T-cell (primary cell): ENCODE measurements around the gene TM9SF3. TPM values are rescaled to one million over a fixed set of nuclear protein-coding genes. Genes with fewer than 3 reads are reported as not detected.

ENCODE experiments used
- ATAC-seq, 4 experiments: fragments of 200-7000 bp in 3 of 4; fragments of 150-1000 bp in 1 of 4; cut with Tn5 transposase; replicated peaks in 1 of 4; 1 replicate in 3 of 4; 2 replicates in 1 of 4; pipeline ENCODE4 v1.10.0; 2021; ENCODE audit warnings: moderate library complexity in 3 of 4, mild to moderate bottlenecking in 2 of 4, moderate number of reproducible peaks in 1 of 4
- CTCF ChIA-PET, 2 donors: fragments of 300-600 bp; sonication (Branson Sonifier 250); formaldehyde crosslinking; loops; one replicate each; lab custom pipeline; 2022; ENCODE audit warnings: antibody characterized with exemption in 2 of 2; lab: Charles Lee
- POLR2A ChIA-PET, 2 donors: fragments of 300-600 bp; sonication (Branson Sonifier 250); formaldehyde crosslinking; loops; one replicate each; lab custom pipeline; 2022; ENCODE audit warnings: antibody characterized with exemption in 2 of 2; lab: Charles Lee
- DNase-seq, 35 experiments: peaks; one replicate each; pipeline versions ENCODE4 v3.0.0 to v3.0.0-alpha.2; 2013 to 2023
- H3K27ac ChIP-seq: one replicate; pipeline ENCODE4 v1.5.1; 2013; ENCODE audit warnings: low read length
- H3K27me3 ChIP-seq, 2 experiments: replicated peaks in 1 of 2; 1 replicate in 1 of 2; 2 replicates in 1 of 2; pipeline versions ENCODE4 v1.6.1 to v1.7.0; 2013; ENCODE audit warnings: low read length in 1 of 2, mixed read lengths in 1 of 2; ENCODE audit not compliant: control insufficient read depth in 2 of 2, insufficient read depth in 2 of 2; ENCODE audit errors: extremely low read depth in 1 of 2
- H3K36me3 ChIP-seq, 2 donors: 1 replicate in 1 of 2; 2 replicates in 1 of 2; pipeline versions ENCODE4 v1.6.1 to v1.7.0; 2013; ENCODE audit warnings: low read length in 1 of 2; ENCODE audit not compliant: control insufficient read depth in 2 of 2, insufficient read depth in 1 of 2; ENCODE audit errors: extremely low read depth in 1 of 2
- H3K4me1 ChIP-seq, 2 experiments: 1 replicate in 1 of 2; 2 replicates in 1 of 2; pipeline versions ENCODE4 v1.6.1 to v1.7.0; 2013; ENCODE audit warnings: low read length in 2 of 2, mixed read lengths in 1 of 2; ENCODE audit not compliant: insufficient read depth in 2 of 2, control insufficient read depth in 1 of 2; ENCODE audit errors: extremely low read depth in 1 of 2
- H3K4me3 ChIP-seq, 2 donors: 1 replicate in 1 of 2; 2 replicates in 1 of 2; pipeline versions ENCODE4 v1.5.1 to v1.7.0; 2013; ENCODE audit warnings: mild to moderate bottlenecking in 2 of 2, low read length in 1 of 2, moderate library complexity in 1 of 2; ENCODE audit not compliant: control insufficient read depth in 1 of 2; ENCODE audit errors: extremely low read depth in 1 of 2
- H3K9me3 ChIP-seq: 2 replicates; pipeline ENCODE4 v1.7.0; 2013
- H3K27ac Mint-ChIP-seq, 2 donors: one replicate each; pipeline ENCODE4 v1.8.0; 2020 to 2021; ENCODE audit warnings: mild to moderate bottlenecking in 2 of 2, mixed read lengths in 2 of 2
- H3K27me3 Mint-ChIP-seq, 2 donors: one replicate each; pipeline ENCODE4 v1.8.0; 2021 to 2022; ENCODE audit warnings: mixed read lengths in 2 of 2
- H3K36me3 Mint-ChIP-seq: one replicate; pipeline ENCODE4 v1.8.0; 2021; ENCODE audit warnings: mixed read lengths
- H3K4me1 Mint-ChIP-seq, 3 donors: one replicate each; pipeline ENCODE4 v1.8.0; 2020 to 2022; ENCODE audit warnings: mixed read lengths in 3 of 3, mild to moderate bottlenecking in 1 of 3
- H3K4me3 Mint-ChIP-seq, 3 donors: one replicate each; pipeline ENCODE4 v1.8.0; 2020 to 2022; ENCODE audit warnings: mild to moderate bottlenecking in 3 of 3, mixed read lengths in 3 of 3, moderate library complexity in 3 of 3
- H3K9me3 Mint-ChIP-seq, 3 donors: one replicate each; pipeline ENCODE4 v1.8.0; 2020 to 2022; ENCODE audit warnings: mixed read lengths in 3 of 3
- WGBS: methylation state at CpG from one replicate; pipeline ENCODE4 v1.1.5; 2013; ENCODE audit warnings: missing lambda C conversion rate; ENCODE audit not compliant: insufficient coverage; 5-methylcytosine and 5-hydroxymethylcytosine counted together
- total RNA-seq, 35 experiments: library from RNA in 6 of 35; stranded (reverse) in 6 of 35; fragments of 120-200 nt in 1 of 35; gene quantifications; one replicate each; pipeline versions ENCODE4 v1.2.1 to v1.2.4 and lab custom pipeline; 2013 to 2026

The TM9SF3 gene
- total RNA-seq, 5 donors from 2014 or later (not counting 1 experiment from before 2014, with no cell fraction given), result 72.1 to 95.7 (median 80.5) TPM

DNA sequence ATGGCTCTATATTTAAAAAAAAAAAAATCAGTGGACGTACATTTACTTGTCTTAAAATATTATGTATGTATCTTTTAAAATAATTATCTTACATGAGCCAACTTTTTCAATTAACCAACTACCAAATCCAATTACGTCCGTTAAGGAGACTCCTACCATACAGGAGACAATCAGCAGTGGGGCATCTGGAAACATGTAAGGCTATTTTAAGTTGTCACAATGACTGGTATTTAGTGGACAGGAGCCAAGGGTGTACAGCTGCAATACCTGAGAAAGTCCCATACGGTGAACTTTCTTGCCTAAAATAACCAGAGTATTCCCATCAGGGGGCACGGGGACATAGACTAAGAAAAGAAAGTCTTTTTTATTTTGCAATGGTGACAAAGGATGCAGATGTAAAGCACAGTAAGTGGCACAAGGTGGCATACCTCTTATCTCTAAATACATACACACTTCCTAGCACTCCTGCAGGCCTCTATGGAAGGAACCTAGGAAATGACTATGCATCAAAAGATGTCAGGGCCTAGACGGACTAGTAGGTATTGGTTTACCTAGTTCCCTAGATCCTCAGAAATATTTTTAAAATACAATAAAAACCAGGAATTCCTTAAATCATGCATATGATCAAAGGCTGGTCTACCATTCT lies 57.1 kb downstream of the TM9SF3 start:
- peaks cover 7 to 49% of the 10 kb centered on the region in 2 donors for H3K36me3 ChIP-seq
- H3K27me3 ChIP-seq, result no peaks in the 10 kb centered on the region
- Mint-ChIP-seq H3K36me3 (peaks cover 65% of the 10 kb centered on the region), H3K4me1 (peaks cover 0 to 6% (median 3%) of the 10 kb centered on the region in 3 donors), H3K9me3 (no peaks in the 10 kb centered on the region), H3K4me3 (no peak overlapping the region), H3K27ac (no peak overlapping the region), H3K27me3 (no peaks in the 10 kb centered on the region)
- H3K4me1 ChIP-seq, result no peaks in the 10 kb centered on the region
- no peak overlapping the region for H3K4me3 ChIP-seq
- ATAC-seq, result no peak
- no peak for DNase-seq
- H3K27ac ChIP-seq, result no peak overlapping the region
- no peaks in the 10 kb centered on the region for H3K9me3 ChIP-seq
- CTCF ChIA-PET, result no interaction called here
- WGBS, result 100% methylated on average over 1 of the region's 6 CpGs
- POLR2A ChIA-PET, result no interaction called here

DNA sequence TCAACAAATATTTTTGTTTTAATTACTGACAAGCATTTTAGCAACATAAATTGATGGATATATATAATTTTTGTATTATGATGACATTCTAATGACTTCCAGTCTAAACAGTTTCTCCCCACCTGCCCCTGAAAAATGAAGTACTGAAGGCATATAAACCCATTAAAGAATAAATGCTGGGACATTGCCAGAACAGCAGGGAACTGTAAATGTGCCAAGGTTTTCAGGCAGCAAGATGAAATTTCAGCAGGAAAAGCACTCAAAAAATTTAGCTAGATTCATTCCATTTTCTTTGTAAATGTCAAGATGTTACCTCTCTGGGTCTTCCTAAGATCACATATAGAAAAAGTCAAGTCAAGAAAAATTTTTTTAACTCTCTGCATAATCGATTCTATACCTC lies 62.1 kb downstream of the TM9SF3 start:
- no peak overlapping the region for H3K4me3 Mint-ChIP-seq
- Histone ChIP-seq H3K27me3 (no peaks in the 10 kb centered on the region), H3K27ac (no peak overlapping the region), H3K4me1 (no peaks in the 10 kb centered on the region), H3K4me3 (no peak overlapping the region), H3K9me3 (no peaks in the 10 kb centered on the region), H3K36me3 (peaks cover 2 to 52% of the 10 kb centered on the region in 2 donors)
- no peaks in the 10 kb centered on the region for H3K9me3 Mint-ChIP-seq
- no peak for ATAC-seq
- H3K27me3 Mint-ChIP-seq, result no peaks in the 10 kb centered on the region
- ChIA-PET POLR2A (no interaction called here), CTCF (no interaction called here)
- no peak for DNase-seq
- H3K36me3 Mint-ChIP-seq, result peaks cover 73% of the 10 kb centered on the region
- H3K27ac Mint-ChIP-seq, result no peak overlapping the region
- whole genome bisulfite sequencing, result no CpG with 5 or more reads among the region's 1 CpG
- no peaks in the 10 kb centered on the region for H3K4me1 Mint-ChIP-seq

DNA sequence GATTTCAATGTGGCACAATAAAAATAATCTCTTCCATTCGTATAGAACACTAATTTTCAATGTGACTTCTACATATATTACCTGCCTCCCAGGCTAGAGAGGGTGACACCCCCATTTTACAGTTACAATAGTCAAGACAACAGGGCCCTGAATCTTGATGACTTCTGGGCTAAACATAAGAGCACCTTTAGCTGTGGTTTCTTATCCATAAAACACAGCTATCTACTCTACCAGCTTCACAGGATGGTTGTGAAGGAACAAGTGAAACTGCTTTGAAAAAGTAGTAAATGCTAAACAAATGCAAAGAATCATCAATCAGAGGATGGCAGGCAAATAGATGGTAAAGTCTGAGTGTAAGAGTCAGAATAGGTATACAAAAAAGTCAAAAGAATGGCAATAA lies 69.5 kb downstream of the TM9SF3 start:
- peaks cover 26% of the 10 kb centered on the region for H3K36me3 Mint-ChIP-seq
- H3K27me3 Mint-ChIP-seq, result peaks cover 16 to 21% of the 10 kb centered on the region in 2 donors
- DNase-seq (no peak), ATAC-seq (no peak)
- no peak overlapping the region for H3K27ac Mint-ChIP-seq
- H3K27me3 ChIP-seq, result peaks cover 12 to 21% of the 10 kb centered on the region in 2 experiments
- H3K27ac ChIP-seq, result no peak overlapping the region
- no peak overlapping the region for H3K4me3 Mint-ChIP-seq
- H3K9me3 ChIP-seq, result no peaks in the 10 kb centered on the region
- CTCF ChIA-PET, result no interaction called here
- peaks cover 0 to 16% of the 10 kb centered on the region in 2 donors for H3K36me3 ChIP-seq
- WGBS, result 100% methylated on average over 1 of the region's 1 CpG
- H3K4me1 ChIP-seq, result peaks cover 0 to 20% of the 10 kb centered on the region in 2 experiments
- POLR2A ChIA-PET, result no interaction called here
- H3K4me1 Mint-ChIP-seq, result peaks cover 17 to 21% (median 18%) of the 10 kb centered on the region in 3 donors
- no peaks in the 10 kb centered on the region for H3K9me3 Mint-ChIP-seq
- no peak overlapping the region for H3K4me3 ChIP-seq

GRCh38 chr10:96516337-96516736 lies 70.5 kb downstream of the TM9SF3 start:
- no peak for ATAC-seq
- Histone ChIP-seq H3K27ac (no peak overlapping the region), H3K4me3 (no peak overlapping the region), H3K9me3 (no peaks in the 10 kb centered on the region), H3K27me3 (peaks cover 12 to 31% of the 10 kb centered on the region in 2 experiments), H3K36me3 (peaks cover 0 to 9% of the 10 kb centered on the region in 2 donors), H3K4me1 (peaks cover 0 to 22% of the 10 kb centered on the region in 2 experiments)
- ChIA-PET POLR2A (no interaction called here), CTCF (no interaction called here)
- peaks cover 16% of the 10 kb centered on the region for H3K36me3 Mint-ChIP-seq
- no peak overlapping the region for H3K4me3 Mint-ChIP-seq
- no peaks in the 10 kb centered on the region for H3K9me3 Mint-ChIP-seq
- peaks cover 23 to 26% (median 23%) of the 10 kb centered on the region in 3 donors for H3K4me1 Mint-ChIP-seq
- no peak overlapping the region for H3K27ac Mint-ChIP-seq
- no peak for DNase-seq
- 80% methylated on average over 2 of the region's 2 CpGs for WGBS
- peaks cover 25 to 30% of the 10 kb centered on the region in 2 donors for H3K27me3 Mint-ChIP-seq

DNA sequence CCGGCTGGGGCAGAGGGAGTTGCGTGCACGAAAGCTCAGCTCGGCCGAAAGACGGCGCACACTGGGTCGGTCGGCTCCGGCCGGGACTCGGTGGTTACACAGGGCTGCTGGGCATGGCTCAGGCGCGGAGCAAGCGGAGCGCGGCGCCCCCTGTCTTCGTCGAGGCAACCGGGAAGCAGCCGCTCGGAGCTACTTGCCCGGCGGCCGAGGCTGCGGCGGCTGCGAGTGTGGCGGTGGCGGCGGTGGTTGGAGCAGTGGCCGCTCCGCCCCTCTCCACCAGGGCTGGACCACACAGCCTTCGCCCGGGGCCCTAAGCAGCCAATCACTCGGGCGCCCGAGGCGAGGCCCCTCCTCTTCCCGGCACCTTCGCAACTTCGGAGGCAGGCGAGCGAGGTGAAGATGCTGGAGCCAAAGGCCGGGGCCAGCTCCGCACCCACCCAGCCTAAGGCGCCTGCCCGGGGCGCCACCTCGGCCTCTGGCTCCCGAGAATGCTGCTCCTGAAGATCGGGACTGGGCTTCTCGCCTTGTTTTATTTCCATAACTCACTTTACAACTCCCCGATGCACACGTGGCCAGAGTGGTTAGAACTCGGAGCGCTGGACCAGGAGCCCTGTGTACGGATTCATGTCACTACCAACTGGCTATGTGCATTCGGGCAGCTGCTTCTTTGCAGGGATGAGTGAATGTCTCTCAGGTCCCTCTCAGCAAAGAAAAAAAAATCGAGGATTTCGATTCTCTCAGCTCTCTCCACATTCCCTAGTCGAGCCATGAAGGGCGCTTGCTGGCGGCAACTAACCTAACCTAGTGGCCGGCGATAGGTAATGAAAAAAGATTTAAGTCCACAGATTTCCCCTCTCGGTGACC lies 72.9 kb downstream of the TM9SF3 start, which contains the start of gene TLL2:
TSS of gene TLL2 (minus strand) at position 229 of the 864 bp plus-strand sequence. CDS start 241 bp downstream, outside the sequence.
- H3K27me3 ChIP-seq, result peaks cover 14 to 34% of the 10 kb centered on the region in 2 experiments
- Mint-ChIP-seq H3K27ac (no peak within 1 kb of the TSS), H3K36me3 (no peaks in the 10 kb centered on the region), H3K9me3 (no peaks in the 10 kb centered on the region), H3K4me3 (peak within 1 kb of the TSS; percentile 64 to 83 (median 77)), H3K4me1 (peaks cover 23 to 26% (median 23%) of the 10 kb centered on the region in 3 donors), H3K27me3 (peaks cover 30 to 38% of the 10 kb centered on the region in 2 donors)
- no peaks in the 10 kb centered on the region for H3K9me3 ChIP-seq
- under 1% methylated on average over 47 of the region's 68 CpGs for WGBS
- H3K4me1 ChIP-seq, result peaks cover 0 to 22% of the 10 kb centered on the region in 2 experiments
- H3K36me3 ChIP-seq, result no peaks in the 10 kb centered on the region
- ChIA-PET CTCF (interaction anchor here (0.7 to 1.3 kb wide), 4 partner anchors 9 to 118 kb away, joined by 3 read pairs; no protein-coding TSS in a partner anchor), POLR2A (interaction anchor here in 1 of 2 donors (0.6 kb wide), 1 partner anchor 13 kb away, joined by 3 read pairs; no protein-coding TSS in a partner anchor)
- no peak within 1 kb of the TSS for H3K27ac ChIP-seq
- H3K4me3 ChIP-seq, result peak within 1 kb of the TSS; percentile 45 to 81
- ATAC-seq (peak; percentile 56 to 75 (median 71)), DNase-seq (peak in 30 of 35 experiments; percentile 6 to 62 (median 30))

DNA sequence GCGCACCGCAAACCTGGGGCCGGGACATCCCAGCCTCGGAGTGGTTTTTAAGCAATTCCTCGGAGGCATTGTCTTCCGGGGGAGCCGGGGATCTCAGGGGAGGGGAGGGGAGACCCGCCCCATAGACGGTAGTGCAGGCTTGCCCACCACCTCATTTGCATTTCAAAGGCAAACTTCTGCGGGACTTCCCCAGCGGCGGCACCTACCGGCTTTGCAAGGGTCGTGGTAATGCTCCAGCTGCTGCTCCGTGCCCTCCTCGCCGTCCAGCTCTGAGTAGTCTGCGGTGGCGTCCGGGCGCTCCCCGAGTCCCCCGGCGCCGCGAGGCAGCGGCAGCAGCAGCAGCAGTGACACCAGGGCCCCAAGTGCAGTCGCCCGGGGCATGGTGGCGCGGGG lies 73.5 kb downstream of the TM9SF3 start:
- Histone ChIP-seq H3K27ac (no peak overlapping the region), H3K9me3 (no peaks in the 10 kb centered on the region), H3K4me1 (peaks cover 0 to 22% of the 10 kb centered on the region in 2 experiments), H3K36me3 (no peaks in the 10 kb centered on the region), H3K27me3 (peaks cover 14 to 34% of the 10 kb centered on the region in 2 experiments), H3K4me3 (peak overlapping the region; percentile 45 to 81)
- Mint-ChIP-seq H3K27me3 (peaks cover 30 to 38% of the 10 kb centered on the region in 2 donors), H3K36me3 (no peaks in the 10 kb centered on the region), H3K27ac (no peak overlapping the region), H3K4me3 (peak overlapping the region; percentile 64 to 83 (median 65)), H3K9me3 (no peaks in the 10 kb centered on the region), H3K4me1 (peaks cover 23 to 26% (median 23%) of the 10 kb centered on the region in 3 donors)
- ChIA-PET CTCF (interaction anchor here (0.7 to 1.0 kb wide), 2 partner anchors 9 to 117 kb away, joined by 3 read pairs; no protein-coding TSS in a partner anchor), POLR2A (interaction anchor here in 1 of 2 donors (0.6 kb wide), 1 partner anchor 12 kb away, joined by 3 read pairs; no protein-coding TSS in a partner anchor)
- WGBS, result 1% methylated on average over 26 of the region's 31 CpGs
- DNase-seq (peak in 25 of 35 experiments; percentile 9 to 61 (median 24)), ATAC-seq (peak in 3 of 4 experiments; percentile 43 to 72 (median 46))
